Measurements from ENCODE around the gene SPSB3. TPM values are rescaled to one million over a fixed set of nuclear protein-coding genes. Genes with fewer than 3 reads are reported as not detected.

The SPSB3 gene
- total RNA-seq, 1 donor from 2014 or later, result 28.8 TPM

- DNase-seq (ENCODE audit: low spot score), result no peak
These were observed 16.5 kb downstream of the SPSB3 start for GRCh38 chr16:1765826-1766225.

DNA sequence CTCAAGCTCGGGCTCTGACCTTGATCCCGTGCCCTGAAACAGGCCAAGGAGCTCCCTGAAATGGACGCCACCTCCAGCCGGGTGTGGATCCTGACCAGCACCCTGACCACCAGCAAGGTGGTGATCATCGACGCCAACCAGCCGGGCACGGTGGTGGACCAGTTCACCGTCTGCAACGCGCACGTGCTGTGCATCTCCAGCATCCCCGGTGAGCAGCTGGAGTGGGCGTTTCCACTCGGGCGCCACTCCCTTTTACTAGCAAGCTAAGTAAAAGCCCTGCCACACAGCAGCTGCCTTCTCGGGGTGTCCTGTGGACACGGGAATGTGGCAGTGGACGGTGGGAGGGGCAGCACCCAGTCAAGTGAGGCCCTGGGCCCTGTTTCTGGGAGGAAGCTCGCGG is 17.4 kb downstream of the SPSB3 start:
- no peak for DNase-seq (ENCODE audit: low spot score)

GRCh38 chr16:1763521-1764511 is 18.6 kb downstream of the SPSB3 start:
- no peak for DNase-seq (ENCODE audit: low spot score)

GRCh38 chr16:1762879-1763520 is 19.4 kb downstream of the SPSB3 start:
- DNase-seq (ENCODE audit: low spot score), result no peak

- no peak for DNase-seq (ENCODE audit: low spot score)
These were observed 20.0 kb downstream of the SPSB3 start for GRCh38 chr16:1762196-1762878.

- DNase-seq (ENCODE audit: low spot score), result no peak
These were observed 20.6 kb downstream of the SPSB3 start for GRCh38 chr16:1761751-1762150.

DNA sequence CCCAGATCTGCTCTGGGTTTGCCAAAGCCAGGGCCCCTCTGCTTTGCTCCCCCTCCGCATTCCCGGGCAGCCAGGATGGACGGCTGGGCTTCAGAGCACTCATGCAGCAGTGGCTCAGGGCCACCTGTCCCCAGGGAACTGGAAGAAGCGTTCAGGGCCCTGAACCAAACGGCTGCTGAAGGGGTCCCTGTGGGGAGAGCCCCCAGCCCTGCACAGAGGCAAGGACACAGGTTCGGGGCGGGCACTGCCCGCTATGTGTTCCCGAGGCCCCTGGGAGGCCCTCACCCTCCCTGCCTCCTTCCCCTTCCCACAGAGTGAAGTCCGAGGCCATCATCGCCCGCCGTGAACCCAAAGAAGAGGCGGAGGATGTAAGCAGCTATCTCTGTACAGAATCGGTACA is 21.5 kb downstream of the SPSB3 start:
- DNase-seq (ENCODE audit: low spot score), result no peak

- DNase-seq (ENCODE audit: low spot score), result no peak
These were observed 22.9 kb downstream of the SPSB3 start for GRCh38 chr16:1759511-1759910.

DNA sequence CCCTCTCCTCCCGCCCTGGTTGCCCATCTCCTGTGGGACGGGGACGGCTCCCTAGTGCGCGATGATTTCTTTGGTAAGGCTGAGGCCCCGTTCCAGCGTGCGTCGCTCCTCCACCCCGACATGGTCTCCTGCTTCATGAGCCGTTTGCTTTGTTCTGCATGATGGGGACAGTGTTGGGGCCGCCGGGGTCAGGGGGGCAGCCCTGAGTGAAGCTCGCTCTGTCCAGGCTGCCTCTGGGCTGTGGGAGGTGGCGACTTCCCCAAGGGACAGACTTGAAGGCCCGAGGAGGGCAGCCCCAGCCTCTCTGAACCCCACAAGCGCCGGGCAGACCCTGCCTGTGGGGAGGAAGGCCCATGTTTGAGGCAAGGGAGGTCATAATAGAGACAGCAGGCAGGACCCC is 23.4 kb downstream of the SPSB3 start:
- DNase-seq (ENCODE audit: low spot score), result no peak

DNA sequence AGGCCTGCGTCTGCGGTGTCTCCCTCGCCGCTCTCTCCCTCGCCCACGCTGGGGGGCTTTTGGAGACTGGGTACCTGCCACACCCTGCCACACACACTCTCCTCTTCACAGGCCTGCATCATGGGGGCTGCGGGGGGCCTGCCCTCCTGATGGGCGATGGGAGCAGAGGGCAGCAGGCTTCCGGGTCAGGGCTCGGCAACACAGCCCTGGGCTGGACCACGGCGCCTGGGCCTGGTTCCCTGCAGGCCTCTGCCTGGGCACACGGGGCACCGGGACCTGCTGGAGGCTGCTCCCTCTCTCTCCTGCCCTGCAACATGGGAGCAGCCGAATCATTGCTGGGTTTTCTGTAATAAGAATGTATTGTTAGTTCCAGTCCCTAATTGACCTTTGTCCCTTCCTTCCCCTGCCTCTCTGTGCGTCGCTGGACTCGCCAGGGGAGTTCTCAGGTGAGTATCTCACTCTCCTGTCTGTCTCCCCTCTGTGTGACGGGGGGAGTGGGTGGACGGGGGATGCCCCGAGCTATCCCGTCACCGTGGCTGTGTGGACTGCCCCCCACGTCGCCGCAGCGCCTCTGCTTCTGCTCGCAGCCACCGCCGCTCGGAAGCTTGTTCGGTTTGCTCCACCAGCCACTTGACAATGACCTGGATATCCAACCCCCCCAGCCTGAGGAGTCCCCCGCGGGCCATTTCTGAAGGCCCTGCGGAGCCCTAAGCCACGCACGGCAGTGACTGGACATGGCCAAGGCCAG is 24.5 kb downstream of the SPSB3 start:
- DNase-seq (ENCODE audit: low spot score), result no peak

- no peak for DNase-seq (ENCODE audit: low spot score)
These were observed 28.2 kb downstream of the SPSB3 start for GRCh38 chr16:1754204-1754603.

GRCh38 chr16:1752853-1753252 is 29.5 kb downstream of the SPSB3 start:
- DNase-seq (ENCODE audit: low spot score), result no peak

DNA sequence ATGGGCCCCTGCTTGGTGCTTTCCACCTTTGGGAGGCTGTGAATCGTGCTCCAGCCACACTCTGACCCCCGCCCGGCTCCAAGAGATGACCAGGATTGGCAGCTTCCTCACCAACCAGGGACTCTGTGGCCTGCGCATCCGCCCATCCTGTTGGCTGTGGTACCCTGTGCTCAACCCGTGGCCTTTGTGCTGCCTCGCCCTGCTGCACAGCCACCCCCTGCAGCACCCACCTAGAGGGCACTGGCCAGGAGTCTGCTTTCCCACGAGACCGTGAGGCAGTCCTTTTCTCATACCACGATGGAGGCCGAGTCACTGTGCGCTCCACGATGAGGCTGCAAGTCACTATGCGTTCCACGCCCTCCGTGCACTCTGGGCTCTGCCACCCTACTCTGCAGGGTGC is 30.4 kb downstream of the SPSB3 start:
- no peak for DNase-seq (ENCODE audit: low spot score)

DNA sequence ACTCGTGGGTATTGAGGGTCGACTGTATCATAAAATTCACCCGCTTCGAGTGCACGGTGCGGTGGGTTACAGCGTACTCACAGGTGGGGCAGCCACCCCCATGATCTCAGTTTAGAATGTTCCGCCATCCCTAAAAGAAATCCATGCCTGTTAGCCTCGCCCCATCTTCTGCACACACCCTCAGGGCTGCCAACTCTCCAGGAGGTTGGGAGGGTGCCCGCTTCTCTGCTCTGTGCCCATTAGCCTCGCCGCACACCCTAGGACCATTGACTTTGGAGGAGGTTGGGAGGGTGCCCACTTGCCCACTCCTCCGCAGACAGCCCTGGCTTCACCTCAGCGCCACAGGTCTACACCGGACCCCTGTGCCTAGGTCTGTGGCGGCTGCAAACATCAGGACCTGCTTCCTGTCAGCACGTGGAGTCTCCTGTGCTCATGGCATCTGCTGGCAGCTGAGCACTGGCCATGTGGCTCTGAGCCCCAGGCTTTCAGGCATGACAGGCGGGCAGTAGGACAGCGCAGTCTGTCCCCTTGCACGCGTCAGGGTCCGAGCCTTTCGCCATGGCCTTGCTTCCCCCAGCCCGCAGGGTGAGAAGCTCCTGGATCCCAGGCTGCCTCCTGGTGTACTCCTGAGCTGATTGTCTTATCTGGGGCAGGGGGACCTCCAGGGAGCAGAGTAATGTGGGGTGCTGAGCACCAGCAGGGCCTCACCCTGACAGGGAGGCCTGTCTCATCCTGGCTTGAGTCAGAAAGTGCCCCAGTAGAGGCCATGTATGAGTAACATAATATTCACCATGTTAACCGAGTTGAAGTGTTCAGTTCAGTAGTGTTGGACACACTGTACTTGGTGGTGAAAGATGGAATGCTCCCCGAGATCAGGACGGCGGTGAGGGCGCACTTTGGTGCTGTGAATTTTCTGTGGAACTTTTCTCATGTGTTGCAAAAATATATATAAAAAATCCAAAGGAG is 32.9 kb downstream of the SPSB3 start:
- no peak for DNase-seq (ENCODE audit: low spot score)

- DNase-seq (ENCODE audit: low spot score), result no peak
These were observed 34.4 kb downstream of the SPSB3 start for GRCh38 chr16:1747934-1748333.

DNA sequence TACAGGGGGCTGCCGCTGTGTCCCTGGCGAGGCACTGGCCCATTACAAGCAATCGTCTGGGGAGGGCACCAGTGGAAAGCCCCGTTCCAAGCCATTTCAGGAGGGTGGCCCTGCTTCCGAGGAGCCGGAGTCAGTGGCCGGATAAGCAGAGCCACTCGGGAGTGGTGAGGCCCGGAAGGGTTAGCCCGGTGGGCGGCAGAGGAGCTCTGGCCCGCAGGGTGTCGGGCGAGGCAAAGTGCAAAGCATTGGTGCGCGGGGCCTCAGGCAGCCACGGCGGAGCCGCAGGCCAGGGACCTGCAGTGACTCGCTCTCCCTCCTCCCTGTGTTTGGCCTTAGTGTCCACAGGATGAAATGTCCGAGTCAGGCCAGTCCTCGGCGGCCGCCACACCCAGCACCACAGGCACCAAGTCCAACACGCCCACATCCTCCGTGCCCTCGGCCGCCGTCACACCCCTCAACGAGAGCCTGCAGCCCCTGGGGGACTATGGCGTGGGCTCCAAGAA is 35.6 kb downstream of the SPSB3 start:
- no peak for DNase-seq (ENCODE audit: low spot score)

DNA sequence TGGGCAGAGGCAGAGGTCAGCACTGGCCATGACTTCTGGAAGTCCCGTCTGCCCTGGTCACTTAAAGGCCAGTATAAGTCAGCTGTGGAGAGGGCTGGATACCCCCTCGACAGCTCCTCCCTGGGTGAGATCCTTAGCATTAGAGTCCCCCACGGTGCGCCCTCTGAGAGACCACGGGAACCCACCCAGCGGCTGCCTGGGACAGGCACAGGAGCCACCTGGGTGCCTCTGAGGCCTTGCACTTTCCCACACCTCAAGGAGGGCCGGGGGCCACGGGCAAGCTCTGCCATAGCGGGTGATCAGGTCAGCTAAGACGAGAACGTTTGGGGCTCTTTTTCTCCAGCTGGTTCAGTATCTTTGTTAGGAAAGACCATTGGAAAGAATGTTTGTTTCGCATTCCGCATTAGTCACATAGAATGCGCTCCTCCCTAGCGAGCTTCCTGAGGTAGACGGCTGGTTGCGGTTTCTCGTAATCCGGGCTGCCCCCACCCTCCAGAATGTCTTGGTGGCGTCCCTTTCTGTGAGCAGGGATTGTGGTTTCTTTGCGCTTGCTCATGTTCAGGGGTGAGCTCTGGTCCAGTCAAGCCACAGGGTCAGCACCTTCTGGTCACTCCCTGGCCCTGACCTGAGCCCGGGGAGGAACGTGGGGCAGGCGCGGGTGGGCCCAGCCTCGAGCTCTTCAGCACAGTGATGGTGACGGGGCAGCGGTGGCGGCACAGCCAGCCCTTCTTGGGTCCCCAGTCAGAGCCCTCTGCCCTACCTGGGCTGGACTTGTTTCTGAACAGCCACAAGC is 36.3 kb downstream of the SPSB3 start:
- no peak for DNase-seq (ENCODE audit: low spot score)

- DNase-seq (ENCODE audit: low spot score), result no peak
These were observed 37.0 kb downstream of the SPSB3 start for GRCh38 chr16:1745181-1745899.

Data from mesenteric fat pad (tissue), 1 donor.